ENCODE measurements around the gene HPS4. TPM values are rescaled to one million over a fixed set of nuclear protein-coding genes. Genes with fewer than 3 reads are reported as not detected.

HPS4 gene
- total RNA-seq, 1 experiment from 2014 or later: 26.2 TPM

DNA sequence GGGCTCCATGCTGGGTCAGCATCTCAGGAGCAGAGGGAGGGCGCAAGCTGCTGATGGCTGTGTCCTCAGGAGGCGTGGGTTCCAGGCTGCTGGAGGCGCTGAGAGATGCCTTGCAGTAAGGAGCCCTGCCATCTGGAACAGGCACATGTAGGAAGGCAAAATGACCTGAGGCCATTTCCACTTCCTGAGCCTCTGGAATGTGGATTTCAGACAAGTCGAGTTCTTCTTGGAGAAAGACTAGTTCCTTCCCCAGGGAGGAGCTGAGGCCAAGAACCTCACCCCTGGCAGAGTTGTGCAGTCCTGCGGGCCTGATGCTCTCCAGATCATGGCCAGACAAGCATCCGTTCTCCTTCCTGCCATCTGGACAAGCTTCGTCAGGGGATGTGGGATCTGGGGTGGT is 19.3 kb downstream of the HPS4 start:
- ChIA-PET POLR2A (no interaction called here), CTCF (no interaction called here)
- no peaks in the 10 kb centered on the region for H3K9me3 ChIP-seq (ENCODE audit: control insufficient read depth, insufficient read depth, low read depth, low read length)
- H3K27ac ChIP-seq (ENCODE audit: low read length): no peak overlapping the region
- ATAC-seq: no peak
- no TSS peak for BruUV-seq (replicated peaks)
- H3K4me1 ChIP-seq (ENCODE audit: control insufficient read depth, insufficient read depth, low read length): no peaks in the 10 kb centered on the region
- intact Hi-C loops (cut with micrococcal nuclease; ENCODE audit: unreplicated experiment): loop anchor here (5.0 to 10.0 kb wide), 2 partner anchors 62 to 100 kb away; no protein-coding TSS in a partner anchor
- H3K4me3 ChIP-seq (ENCODE audit: low read depth in 2 of 2, low read length in 2 of 2): no peak overlapping the region
- TF ChIP-seq, protein P1, sequence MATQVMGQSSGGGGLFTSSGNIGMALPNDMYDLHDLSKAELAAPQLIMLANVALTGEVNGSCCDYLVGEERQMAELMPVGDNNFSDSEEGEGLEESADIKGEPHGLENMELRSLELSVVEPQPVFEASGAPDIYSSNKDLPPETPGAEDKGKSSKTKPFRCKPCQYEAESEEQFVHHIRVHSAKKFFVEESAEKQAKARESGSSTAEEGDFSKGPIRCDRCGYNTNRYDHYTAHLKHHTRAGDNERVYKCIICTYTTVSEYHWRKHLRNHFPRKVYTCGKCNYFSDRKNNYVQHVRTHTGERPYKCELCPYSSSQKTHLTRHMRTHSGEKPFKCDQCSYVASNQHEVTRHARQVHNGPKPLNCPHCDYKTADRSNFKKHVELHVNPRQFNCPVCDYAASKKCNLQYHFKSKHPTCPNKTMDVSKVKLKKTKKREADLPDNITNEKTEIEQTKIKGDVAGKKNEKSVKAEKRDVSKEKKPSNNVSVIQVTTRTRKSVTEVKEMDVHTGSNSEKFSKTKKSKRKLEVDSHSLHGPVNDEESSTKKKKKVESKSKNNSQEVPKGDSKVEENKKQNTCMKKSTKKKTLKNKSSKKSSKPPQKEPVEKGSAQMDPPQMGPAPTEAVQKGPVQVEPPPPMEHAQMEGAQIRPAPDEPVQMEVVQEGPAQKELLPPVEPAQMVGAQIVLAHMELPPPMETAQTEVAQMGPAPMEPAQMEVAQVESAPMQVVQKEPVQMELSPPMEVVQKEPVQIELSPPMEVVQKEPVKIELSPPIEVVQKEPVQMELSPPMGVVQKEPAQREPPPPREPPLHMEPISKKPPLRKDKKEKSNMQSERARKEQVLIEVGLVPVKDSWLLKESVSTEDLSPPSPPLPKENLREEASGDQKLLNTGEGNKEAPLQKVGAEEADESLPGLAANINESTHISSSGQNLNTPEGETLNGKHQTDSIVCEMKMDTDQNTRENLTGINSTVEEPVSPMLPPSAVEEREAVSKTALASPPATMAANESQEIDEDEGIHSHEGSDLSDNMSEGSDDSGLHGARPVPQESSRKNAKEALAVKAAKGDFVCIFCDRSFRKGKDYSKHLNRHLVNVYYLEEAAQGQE (IDR thresholded peaks at IDR 0.05; ENCODE audit: insufficient read depth in 1 of 2, low read depth in 2 of 2, low read length in 1 of 2): no peak
- TF ChIP-seq, protein P2, sequence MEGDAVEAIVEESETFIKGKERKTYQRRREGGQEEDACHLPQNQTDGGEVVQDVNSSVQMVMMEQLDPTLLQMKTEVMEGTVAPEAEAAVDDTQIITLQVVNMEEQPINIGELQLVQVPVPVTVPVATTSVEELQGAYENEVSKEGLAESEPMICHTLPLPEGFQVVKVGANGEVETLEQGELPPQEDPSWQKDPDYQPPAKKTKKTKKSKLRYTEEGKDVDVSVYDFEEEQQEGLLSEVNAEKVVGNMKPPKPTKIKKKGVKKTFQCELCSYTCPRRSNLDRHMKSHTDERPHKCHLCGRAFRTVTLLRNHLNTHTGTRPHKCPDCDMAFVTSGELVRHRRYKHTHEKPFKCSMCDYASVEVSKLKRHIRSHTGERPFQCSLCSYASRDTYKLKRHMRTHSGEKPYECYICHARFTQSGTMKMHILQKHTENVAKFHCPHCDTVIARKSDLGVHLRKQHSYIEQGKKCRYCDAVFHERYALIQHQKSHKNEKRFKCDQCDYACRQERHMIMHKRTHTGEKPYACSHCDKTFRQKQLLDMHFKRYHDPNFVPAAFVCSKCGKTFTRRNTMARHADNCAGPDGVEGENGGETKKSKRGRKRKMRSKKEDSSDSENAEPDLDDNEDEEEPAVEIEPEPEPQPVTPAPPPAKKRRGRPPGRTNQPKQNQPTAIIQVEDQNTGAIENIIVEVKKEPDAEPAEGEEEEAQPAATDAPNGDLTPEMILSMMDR (IDR thresholded peaks at IDR 0.05): no peak
- TF ChIP-seq POLR2AphosphoS5 (IDR thresholded peaks at IDR 0.05; ENCODE audit: low read depth, low read length): no peak
- TF ChIP-seq SIN3A (IDR thresholded peaks at IDR 0.05; ENCODE audit: borderline replicate concordance, insufficient read depth, low read depth, low read length): no peak
- no peak for TF ChIP-seq TCF7L2 (IDR thresholded peaks at IDR 0.05; ENCODE audit: low read depth, low read length)
- H3K27me3 ChIP-seq (ENCODE audit: control insufficient read depth, insufficient read depth, low read length): no peaks in the 10 kb centered on the region
- in situ Hi-C loops (cut with HindIII; ENCODE audit: low pct_unique_long_range_greater_than_20kb, low sequenced_read_pairs): no loop called here
- no peak for DNase-seq (ENCODE audit: low read depth, low spot score)
- peaks cover 6% of the 10 kb centered on the region for H3K36me3 ChIP-seq (ENCODE audit: control insufficient read depth, insufficient read depth, low read length)

DNA sequence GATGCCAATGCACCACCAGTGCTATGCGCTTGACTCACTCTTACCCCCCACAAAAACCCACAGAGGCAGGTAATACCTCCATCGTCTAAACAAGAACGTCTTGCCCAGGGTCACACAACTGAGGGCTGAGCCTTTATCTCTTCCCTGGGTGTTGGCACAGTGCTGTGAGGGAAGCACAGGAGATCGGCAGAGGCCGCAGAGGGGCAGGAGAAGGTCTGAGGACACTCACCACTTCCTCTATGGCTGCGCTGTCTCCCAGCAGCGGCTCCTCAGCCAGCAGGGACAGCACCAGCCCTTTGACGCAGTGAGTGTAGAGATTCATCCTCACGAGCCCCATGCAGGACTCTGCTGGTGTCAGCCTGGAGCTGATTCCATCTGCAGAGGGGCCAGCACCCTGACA is 19.9 kb downstream of the HPS4 start:
- no peak overlapping the region for H3K4me3 ChIP-seq (ENCODE audit: low read depth in 2 of 2, low read length in 2 of 2)
- CTCF ChIA-PET: no interaction called here
- TF ChIP-seq, protein P1 (IDR thresholded peaks at IDR 0.05; ENCODE audit: insufficient read depth in 1 of 2, low read depth in 2 of 2, low read length in 1 of 2): no peak
- TF ChIP-seq POLR2AphosphoS5 (IDR thresholded peaks at IDR 0.05; ENCODE audit: low read depth, low read length) (no peak), SIN3A (IDR thresholded peaks at IDR 0.05; ENCODE audit: borderline replicate concordance, insufficient read depth, low read depth, low read length) (no peak), TCF7L2 (IDR thresholded peaks at IDR 0.05; ENCODE audit: low read depth, low read length) (no peak)
- TF ChIP-seq, protein P2 (IDR thresholded peaks at IDR 0.05): no peak
- BruUV-seq (replicated peaks): no TSS peak
- ATAC-seq (no peak), DNase-seq (ENCODE audit: low read depth, low spot score) (no peak)
- in situ Hi-C loops (cut with HindIII; ENCODE audit: low pct_unique_long_range_greater_than_20kb, low sequenced_read_pairs) (no loop called here), intact Hi-C loops (cut with micrococcal nuclease; ENCODE audit: unreplicated experiment) (loop anchor here (5.0 to 10.0 kb wide), 2 partner anchors 61 to 99 kb away; no protein-coding TSS in a partner anchor)
- POLR2A ChIA-PET: no interaction called here
- no peaks in the 10 kb centered on the region for H3K4me1 ChIP-seq (ENCODE audit: control insufficient read depth, insufficient read depth, low read length)
- H3K27me3 ChIP-seq (ENCODE audit: control insufficient read depth, insufficient read depth, low read length): no peaks in the 10 kb centered on the region
- H3K9me3 ChIP-seq (ENCODE audit: control insufficient read depth, insufficient read depth, low read depth, low read length): no peaks in the 10 kb centered on the region
- H3K36me3 ChIP-seq (ENCODE audit: control insufficient read depth, insufficient read depth, low read length): peaks cover 6% of the 10 kb centered on the region
- H3K27ac ChIP-seq (ENCODE audit: low read length): no peak overlapping the region

Measured in Panc1 (cell line).